Panc1 (cell line): Measurements from ENCODE around the gene INTS1. TPM values are rescaled to one million over a fixed set of nuclear protein-coding genes. Genes with fewer than 3 reads are reported as not detected.
A peak's percentile ranks its signal among the peaks of the same experiment; 100 is the strongest.

Source experiments
- ATAC-seq: fragments of 200-7000 bp; cut with Tn5 transposase; 2 replicates; pipeline ENCODE4 v1.9.1; 2020; ENCODE audit warnings: mild to moderate bottlenecking, moderate library complexity
- BruUV-seq: library from RNA; stranded (reverse); fragments of 400-500 nt; replicated peaks from 2 replicates; lab custom pipeline; 2021; lab: Mats Ljungman, UMichigan
- CTCF ChIA-PET: fragments of 300-600 bp; sonication (Branson Sonifier 250); formaldehyde crosslinking; loops from one replicate; lab custom pipeline; 2022; ENCODE audit warnings: antibody characterized with exemption; lab: Charles Lee
- POLR2A ChIA-PET: fragments of 300-600 bp; sonication (Branson Sonifier 250); formaldehyde crosslinking; loops from one replicate; lab custom pipeline; 2022; ENCODE audit warnings: antibody characterized with exemption; lab: Charles Lee
- DNase-seq: peaks from one replicate; pipeline ENCODE4 v3.0.0-alpha.2; 2010; ENCODE audit warnings: low read depth, low spot score
- H3K27ac ChIP-seq: 2 replicates; pipeline ENCODE4 v1.5.1; 2011; ENCODE audit warnings: mild to moderate bottlenecking, low read length, inconsistent platforms
- H3K27me3 ChIP-seq: fragments of 200-500 bp; sonication (Bioruptor generic); 2 replicates; pipeline ENCODE4 v1.6.0; 2014; ENCODE audit warnings: low read length, inconsistent platforms; ENCODE audit not compliant: control insufficient read depth, insufficient read depth
- H3K36me3 ChIP-seq: fragments of 200-500 bp; sonication (Bioruptor generic); 2 replicates; pipeline ENCODE4 v1.5.1; 2014; ENCODE audit warnings: inconsistent platforms, mild to moderate bottlenecking, low read length, moderate library complexity; ENCODE audit not compliant: control insufficient read depth, insufficient read depth
- H3K4me1 ChIP-seq: 2 replicates; pipeline ENCODE4 v1.5.1; 2011; ENCODE audit warnings: inconsistent platforms, mild to moderate bottlenecking, low read length, moderate library complexity; ENCODE audit not compliant: control insufficient read depth, insufficient read depth
- H3K4me3 ChIP-seq, 2 experiments: 2 replicates each; pipeline ENCODE4 v1.5.1; 2011 to 2012; ENCODE audit warnings: low read depth in 2 of 2, low read length in 2 of 2, mild to moderate bottlenecking in 2 of 2, inconsistent platforms in 1 of 2, moderate library complexity in 1 of 2
- H3K9me3 ChIP-seq: fragments of 200-500 bp; sonication (Bioruptor generic); 2 replicates; pipeline ENCODE4 v1.5.1; 2014; ENCODE audit warnings: low read depth, mild to moderate bottlenecking, inconsistent platforms, low read length, moderate library complexity; ENCODE audit not compliant: control insufficient read depth, insufficient read depth
- POLR2AphosphoS5 ChIP-seq: IDR thresholded peaks from 2 replicates; pipeline ENCODE4 v1.6.1; 2012; ENCODE audit warnings: mild to moderate bottlenecking, low read depth, low read length, moderate library complexity
- SIN3A ChIP-seq: IDR thresholded peaks from 2 replicates; pipeline ENCODE4 v1.6.1; 2012; ENCODE audit warnings: low read depth, mild to moderate bottlenecking, low read length, moderate library complexity, borderline replicate concordance; ENCODE audit not compliant: insufficient read depth
- TCF7L2 ChIP-seq: IDR thresholded peaks from 2 replicates; pipeline ENCODE4 v1.6.1; 2011; ENCODE audit warnings: mild to moderate bottlenecking, low read depth, low read length, inconsistent platforms
- in situ Hi-C: cut with HindIII; loops from 2 replicates; pipeline ENCODE4 v1.10.0; 2016; ENCODE audit warnings: low sequenced_read_pairs, low pct_unique_long_range_greater_than_20kb
- intact Hi-C: fragments of 100-400 bp; cut with micrococcal nuclease; formaldehyde crosslinking; loops from one replicate; pipeline ENCODE4 v1.10.0; 2022; ENCODE audit not compliant: unreplicated experiment
- total RNA-seq: library from RNA; stranded (reverse); gene quantifications from one replicate; pipeline ENCODE4 v1.2.1, GENCODE V29; 2021; ENCODE audit not compliant: unreplicated experiment
- TF ChIP-seq, protein P1 (sequence below), 2 experiments: IDR thresholded peaks; 2 replicates each; pipeline ENCODE4 v1.6.1; 2011 to 2012; ENCODE audit warnings: low read depth in 2 of 2, control low read depth in 1 of 2, low read length in 1 of 2, mild to moderate bottlenecking in 1 of 2, moderate library complexity in 1 of 2; ENCODE audit not compliant: insufficient read depth in 1 of 2
- TF ChIP-seq, protein P2 (sequence below): fragments of 450-650 bp; IDR thresholded peaks from 2 replicates; pipeline ENCODE4 v1.5.1; 2017; ENCODE audit warnings: mild to moderate bottlenecking

The INTS1 gene
- total RNA-seq, 1 experiment from 2014 or later = 173 TPM

DNA sequence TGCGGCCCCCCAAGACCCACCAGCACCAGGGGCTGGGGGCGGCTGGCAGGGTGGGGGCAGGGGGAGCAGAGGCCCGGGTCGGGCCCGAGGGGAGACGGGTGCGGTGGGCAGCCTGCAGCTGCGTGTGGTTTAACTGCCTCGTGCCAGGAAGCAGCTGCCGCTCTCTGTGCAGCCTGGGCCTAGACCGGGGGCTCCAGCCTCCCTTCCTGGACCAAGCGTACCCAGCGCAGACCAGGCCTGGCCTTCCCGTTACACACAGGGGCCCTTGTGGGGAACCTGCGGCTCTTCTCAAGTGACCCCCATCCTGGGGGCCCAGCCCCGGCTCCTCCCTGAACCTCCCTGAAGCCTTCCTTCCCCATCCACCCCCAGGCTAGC is 6.6 kb upstream of the INTS1 start:
- Histone ChIP-seq H3K27ac (peak overlapping the region; percentile 75; the same call in 1 of the 2 replicates), H3K4me3 (no peak overlapping the region), H3K4me1 (peaks cover 57% of the 10 kb centered on the region), H3K36me3 (no peaks in the 10 kb centered on the region), H3K9me3 (no peaks in the 10 kb centered on the region), H3K27me3 (no peaks in the 10 kb centered on the region)
- TF ChIP-seq POLR2AphosphoS5 (no peak), TCF7L2 (no peak)
- TF ChIP-seq, protein P1, sequence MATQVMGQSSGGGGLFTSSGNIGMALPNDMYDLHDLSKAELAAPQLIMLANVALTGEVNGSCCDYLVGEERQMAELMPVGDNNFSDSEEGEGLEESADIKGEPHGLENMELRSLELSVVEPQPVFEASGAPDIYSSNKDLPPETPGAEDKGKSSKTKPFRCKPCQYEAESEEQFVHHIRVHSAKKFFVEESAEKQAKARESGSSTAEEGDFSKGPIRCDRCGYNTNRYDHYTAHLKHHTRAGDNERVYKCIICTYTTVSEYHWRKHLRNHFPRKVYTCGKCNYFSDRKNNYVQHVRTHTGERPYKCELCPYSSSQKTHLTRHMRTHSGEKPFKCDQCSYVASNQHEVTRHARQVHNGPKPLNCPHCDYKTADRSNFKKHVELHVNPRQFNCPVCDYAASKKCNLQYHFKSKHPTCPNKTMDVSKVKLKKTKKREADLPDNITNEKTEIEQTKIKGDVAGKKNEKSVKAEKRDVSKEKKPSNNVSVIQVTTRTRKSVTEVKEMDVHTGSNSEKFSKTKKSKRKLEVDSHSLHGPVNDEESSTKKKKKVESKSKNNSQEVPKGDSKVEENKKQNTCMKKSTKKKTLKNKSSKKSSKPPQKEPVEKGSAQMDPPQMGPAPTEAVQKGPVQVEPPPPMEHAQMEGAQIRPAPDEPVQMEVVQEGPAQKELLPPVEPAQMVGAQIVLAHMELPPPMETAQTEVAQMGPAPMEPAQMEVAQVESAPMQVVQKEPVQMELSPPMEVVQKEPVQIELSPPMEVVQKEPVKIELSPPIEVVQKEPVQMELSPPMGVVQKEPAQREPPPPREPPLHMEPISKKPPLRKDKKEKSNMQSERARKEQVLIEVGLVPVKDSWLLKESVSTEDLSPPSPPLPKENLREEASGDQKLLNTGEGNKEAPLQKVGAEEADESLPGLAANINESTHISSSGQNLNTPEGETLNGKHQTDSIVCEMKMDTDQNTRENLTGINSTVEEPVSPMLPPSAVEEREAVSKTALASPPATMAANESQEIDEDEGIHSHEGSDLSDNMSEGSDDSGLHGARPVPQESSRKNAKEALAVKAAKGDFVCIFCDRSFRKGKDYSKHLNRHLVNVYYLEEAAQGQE (IDR thresholded peaks at IDR 0.05; ENCODE audit: insufficient read depth in 1 of 2, low read depth in 2 of 2, low read length in 1 of 2) = no peak
- CTCF ChIA-PET = no interaction called here
- DNase-seq (no peak), ATAC-seq (no peak)
- intact Hi-C loops (no loop called here), in situ Hi-C loops (no loop called here)
- POLR2A ChIA-PET = interaction anchor here (0.6 to 0.7 kb wide), 2 partner anchors 24 to 399 kb away, joined by 3 to 13 read pairs; no protein-coding TSS in a partner anchor
- BruUV-seq = no TSS peak

DNA sequence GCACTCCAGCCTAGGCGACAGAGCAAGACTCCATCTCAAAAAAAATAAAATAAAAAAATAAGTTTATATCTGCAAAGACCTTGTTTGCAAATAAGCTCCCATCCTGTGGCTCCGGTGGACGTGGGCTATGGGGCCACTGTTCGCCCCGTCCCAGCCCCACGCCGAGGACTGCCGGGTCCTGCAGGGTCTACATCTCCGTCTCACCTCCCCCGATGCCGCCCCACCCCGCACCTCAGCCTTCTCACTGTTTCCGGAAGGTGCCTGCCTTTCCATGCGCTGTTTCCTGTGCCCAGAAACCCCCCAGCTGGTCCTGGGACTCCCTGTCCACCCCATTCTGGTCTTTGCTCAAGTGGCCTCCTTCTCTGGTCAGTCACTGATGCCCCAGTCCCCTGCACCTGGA is 5.0 kb upstream of the INTS1 start:
- Histone ChIP-seq H3K4me3 (no peak overlapping the region), H3K27me3 (no peaks in the 10 kb centered on the region), H3K27ac (no peak overlapping the region), H3K4me1 (peaks cover 54% of the 10 kb centered on the region), H3K36me3 (no peaks in the 10 kb centered on the region), H3K9me3 (no peaks in the 10 kb centered on the region)
- intact Hi-C loops (no loop called here), in situ Hi-C loops (no loop called here)
- ChIA-PET CTCF (interaction anchor here (0.6 to 1.2 kb wide), 2 partner anchors 24 to 114 kb away, joined by 3 to 6 read pairs; no protein-coding TSS in a partner anchor), POLR2A (no interaction called here)
- no TSS peak for BruUV-seq
- DNase-seq (no peak), ATAC-seq (no peak)
- TF ChIP-seq, protein P1 (IDR thresholded peaks at IDR 0.05; ENCODE audit: insufficient read depth in 1 of 2, low read depth in 2 of 2, low read length in 1 of 2) = no peak
- TF ChIP-seq POLR2AphosphoS5 (no peak), TCF7L2 (no peak), SIN3A (no peak)
- TF ChIP-seq, protein P2, sequence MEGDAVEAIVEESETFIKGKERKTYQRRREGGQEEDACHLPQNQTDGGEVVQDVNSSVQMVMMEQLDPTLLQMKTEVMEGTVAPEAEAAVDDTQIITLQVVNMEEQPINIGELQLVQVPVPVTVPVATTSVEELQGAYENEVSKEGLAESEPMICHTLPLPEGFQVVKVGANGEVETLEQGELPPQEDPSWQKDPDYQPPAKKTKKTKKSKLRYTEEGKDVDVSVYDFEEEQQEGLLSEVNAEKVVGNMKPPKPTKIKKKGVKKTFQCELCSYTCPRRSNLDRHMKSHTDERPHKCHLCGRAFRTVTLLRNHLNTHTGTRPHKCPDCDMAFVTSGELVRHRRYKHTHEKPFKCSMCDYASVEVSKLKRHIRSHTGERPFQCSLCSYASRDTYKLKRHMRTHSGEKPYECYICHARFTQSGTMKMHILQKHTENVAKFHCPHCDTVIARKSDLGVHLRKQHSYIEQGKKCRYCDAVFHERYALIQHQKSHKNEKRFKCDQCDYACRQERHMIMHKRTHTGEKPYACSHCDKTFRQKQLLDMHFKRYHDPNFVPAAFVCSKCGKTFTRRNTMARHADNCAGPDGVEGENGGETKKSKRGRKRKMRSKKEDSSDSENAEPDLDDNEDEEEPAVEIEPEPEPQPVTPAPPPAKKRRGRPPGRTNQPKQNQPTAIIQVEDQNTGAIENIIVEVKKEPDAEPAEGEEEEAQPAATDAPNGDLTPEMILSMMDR = no peak
